Right hindlimb (tissue), 1 donor: Measurements from ENCODE around the gene PTPRE.
A peak's percentile ranks its signal among the peaks of the same experiment; 100 is the strongest.

Experiments
- DNase-seq: peaks from one replicate; pipeline ENCODE4 v3.0.0-alpha.2; 2018

Gene PTPRE

GRCh38 chr10:128103229-128103714 lies 196.4 kb downstream of the PTPRE start:
- DNase-seq: no peak

- no peak for DNase-seq
Measured at GRCh38 chr10:128105383-128105782, 198.5 kb downstream of the PTPRE start.

GRCh38 chr10:128109707-128110106 lies 202.8 kb downstream of the PTPRE start:
- no peak for DNase-seq

GRCh38 chr10:128110339-128110738 lies 203.4 kb downstream of the PTPRE start:
- DNase-seq: no peak

- no peak for DNase-seq
Measured at GRCh38 chr10:128111696-128112095, 204.8 kb downstream of the PTPRE start.

- DNase-seq: no peak
Measured at GRCh38 chr10:128113026-128113425, 206.1 kb downstream of the PTPRE start.

GRCh38 chr10:128114901-128115300 lies 208.0 kb downstream of the PTPRE start:
- no peak for DNase-seq

GRCh38 chr10:128115356-128115755 lies 208.5 kb downstream of the PTPRE start:
- DNase-seq: no peak

- no peak for DNase-seq
Measured at GRCh38 chr10:128116187-128116586, 209.3 kb downstream of the PTPRE start.

- DNase-seq: no peak
Measured at GRCh38 chr10:128116851-128117615, 210.1 kb downstream of the PTPRE start.

- DNase-seq: no peak
Measured at GRCh38 chr10:128121750-128122412, 215.0 kb downstream of the PTPRE start.

- no peak for DNase-seq
Measured at GRCh38 chr10:128122931-128123330, 216.0 kb downstream of the PTPRE start.

GRCh38 chr10:128123846-128124245 lies 216.9 kb downstream of the PTPRE start:
- no peak for DNase-seq

- DNase-seq: no peak
Measured at GRCh38 chr10:128124813-128125403, 218.0 kb downstream of the PTPRE start.

GRCh38 chr10:128125416-128125943 lies 218.6 kb downstream of the PTPRE start:
- DNase-seq: no peak

GRCh38 chr10:128125944-128126764 lies 219.3 kb downstream of the PTPRE start, which contains the start of gene MKI67:
Gene MKI67, minus strand, starts transcription at chr10:128126423. Its CDS starts 756 bp downstream, at chr10:128125667.
- peak; percentile 94 for DNase-seq

GRCh38 chr10:128128582-128128981 lies 221.7 kb downstream of the PTPRE start:
- DNase-seq: no peak

- DNase-seq: no peak
Measured at GRCh38 chr10:128130051-128130450, 223.1 kb downstream of the PTPRE start.
